Activated CD8-positive, alpha-beta T cell treated with anti-CD3 and anti-CD28 coated beads for 36 hours (primary cell): ENCODE data around the gene LYRM4. TPM values are rescaled to one million over a fixed set of nuclear protein-coding genes. Genes with fewer than 3 reads are reported as not detected.

ENCODE experiments used
- ATAC-seq: fragments of 200-7000 bp; cut with Tn5 transposase; one replicate; pipeline ENCODE4 v1.10.0; 2021; ENCODE audit warnings: mild to moderate bottlenecking, moderate library complexity
- CTCF ChIA-PET: fragments of 350-600 bp; sonication (Branson Sonifier 250); formaldehyde crosslinking; loops from one replicate; lab custom pipeline; 2021; ENCODE audit warnings: antibody characterized with exemption; lab: Charles Lee
- POLR2A ChIA-PET: fragments of 350-600 bp; sonication (Branson Sonifier 250); formaldehyde crosslinking; loops from one replicate; lab custom pipeline; 2021; ENCODE audit warnings: antibody characterized with exemption; lab: Charles Lee
- DNase-seq: peaks from one replicate; pipeline ENCODE4 v3.0.0-alpha.2; 2020
- H3K27ac Mint-ChIP-seq: one replicate; pipeline ENCODE4 v1.8.0; 2021; ENCODE audit warnings: mild to moderate bottlenecking, mixed read lengths
- H3K27me3 Mint-ChIP-seq: one replicate; pipeline ENCODE4 v1.8.0; 2021; ENCODE audit warnings: mixed read lengths
- H3K36me3 Mint-ChIP-seq: one replicate; pipeline ENCODE4 v1.8.0; 2021; ENCODE audit warnings: low read depth, mixed read lengths
- H3K4me1 Mint-ChIP-seq: one replicate; pipeline ENCODE4 v1.8.0; 2021; ENCODE audit warnings: low read depth, mixed read lengths
- H3K4me3 Mint-ChIP-seq: one replicate; pipeline ENCODE4 v1.8.0; 2021; ENCODE audit warnings: mild to moderate bottlenecking, moderate library complexity, mixed read lengths
- H3K9me3 Mint-ChIP-seq: one replicate; pipeline ENCODE4 v1.8.0; 2021; ENCODE audit warnings: mixed read lengths
- intact Hi-C: fragments of 100-400 bp; cut with micrococcal nuclease; formaldehyde crosslinking; loops from one replicate; pipeline ENCODE4 v1.10.0; 2022
- total RNA-seq, 2 experiments: library from RNA; stranded (reverse); gene quantifications; one replicate each; pipeline ENCODE4 v1.2.3, GENCODE V29; 2021
- TF ChIP-seq, protein P1 (sequence below): fragments of 200-600 bp; IDR thresholded peaks from one replicate; pipeline ENCODE4 v1.8.0; 2022; ENCODE audit warnings: antibody characterized with exemption, mild to moderate bottlenecking

Gene LYRM4
- total RNA-seq, 2 experiments from 2014 or later, result 43.5 to 50.6 TPM

DNA sequence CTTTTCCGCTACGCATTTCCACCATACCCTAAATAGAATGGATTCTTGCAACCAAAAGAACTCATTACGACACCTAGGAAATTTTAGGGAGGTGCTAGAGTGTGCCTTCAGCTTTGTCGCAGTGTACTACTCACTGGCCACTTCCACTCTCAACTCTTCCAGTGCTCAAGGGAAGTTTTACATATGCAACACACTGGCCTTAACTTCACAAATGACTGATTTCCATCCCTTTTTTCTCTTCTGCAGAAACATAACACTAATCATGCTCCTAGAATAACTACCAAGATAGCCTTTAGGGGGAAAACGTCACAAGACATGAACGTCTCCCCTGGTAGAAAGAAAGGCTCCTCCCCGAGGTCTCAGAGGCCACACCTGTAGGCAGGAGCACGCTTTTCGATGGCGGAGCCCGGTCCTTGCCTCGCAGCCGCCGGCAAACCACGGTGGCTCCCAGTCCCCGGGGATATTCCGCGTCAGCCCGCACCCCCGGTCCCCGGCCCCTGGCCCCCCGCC, 584 bp downstream of the LYRM4 start:
- Mint-ChIP-seq H3K9me3 (no peaks in the 10 kb centered on the region), H3K4me3 (peak overlapping the region; percentile 87), H3K4me1 (peaks cover 36% of the 10 kb centered on the region), H3K36me3 (peaks cover 11% of the 10 kb centered on the region), H3K27me3 (no peaks in the 10 kb centered on the region), H3K27ac (peak overlapping the region; percentile 100)
- TF ChIP-seq, protein P1, sequence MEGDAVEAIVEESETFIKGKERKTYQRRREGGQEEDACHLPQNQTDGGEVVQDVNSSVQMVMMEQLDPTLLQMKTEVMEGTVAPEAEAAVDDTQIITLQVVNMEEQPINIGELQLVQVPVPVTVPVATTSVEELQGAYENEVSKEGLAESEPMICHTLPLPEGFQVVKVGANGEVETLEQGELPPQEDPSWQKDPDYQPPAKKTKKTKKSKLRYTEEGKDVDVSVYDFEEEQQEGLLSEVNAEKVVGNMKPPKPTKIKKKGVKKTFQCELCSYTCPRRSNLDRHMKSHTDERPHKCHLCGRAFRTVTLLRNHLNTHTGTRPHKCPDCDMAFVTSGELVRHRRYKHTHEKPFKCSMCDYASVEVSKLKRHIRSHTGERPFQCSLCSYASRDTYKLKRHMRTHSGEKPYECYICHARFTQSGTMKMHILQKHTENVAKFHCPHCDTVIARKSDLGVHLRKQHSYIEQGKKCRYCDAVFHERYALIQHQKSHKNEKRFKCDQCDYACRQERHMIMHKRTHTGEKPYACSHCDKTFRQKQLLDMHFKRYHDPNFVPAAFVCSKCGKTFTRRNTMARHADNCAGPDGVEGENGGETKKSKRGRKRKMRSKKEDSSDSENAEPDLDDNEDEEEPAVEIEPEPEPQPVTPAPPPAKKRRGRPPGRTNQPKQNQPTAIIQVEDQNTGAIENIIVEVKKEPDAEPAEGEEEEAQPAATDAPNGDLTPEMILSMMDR, result no peak
- POLR2A ChIA-PET, result interaction anchor here (0.6 to 2.7 kb wide), 3 partner anchors 18 to 42 kb away, joined by 3 to 41 read pairs (median 11); no protein-coding TSS in a partner anchor
- ATAC-seq (peak; percentile 74), DNase-seq (peak; percentile 81)
- CTCF ChIA-PET, result interaction anchor here (0.8 to 1.7 kb wide), 5 partner anchors 41 to 116 kb away, joined by 3 to 8 read pairs (median 3); no protein-coding TSS in a partner anchor
- intact Hi-C loops, result no loop called here

DNA sequence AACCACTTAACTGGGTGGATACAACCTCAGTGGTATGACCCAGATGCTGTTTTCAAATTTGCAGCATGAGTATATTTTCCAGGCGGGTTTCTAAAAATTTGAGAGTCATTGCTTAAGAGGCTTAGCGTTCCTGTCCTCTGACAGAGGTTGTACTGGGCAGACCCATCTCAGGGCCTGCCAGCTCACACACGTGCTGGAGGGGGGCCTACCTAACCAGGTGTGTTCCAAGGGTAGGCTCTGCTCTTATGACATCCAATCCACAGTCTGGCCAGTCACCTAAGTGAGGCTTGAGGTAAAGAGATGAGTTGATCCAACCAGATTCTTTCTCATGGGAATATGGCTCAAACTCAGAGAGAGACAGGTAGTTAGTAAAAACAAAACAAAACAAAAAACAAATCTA, 1.3 kb downstream of the LYRM4 start:
- no peak for DNase-seq
- intact Hi-C loops, result no loop called here
- no peak for ATAC-seq
- H3K4me3 Mint-ChIP-seq, result peak overlapping the region; percentile 87
- CTCF ChIA-PET, result interaction anchor here (0.8 to 1.1 kb wide), 2 partner anchors 43 to 115 kb away, joined by 3 to 5 read pairs; no protein-coding TSS in a partner anchor
- TF ChIP-seq, protein P1, result no peak
- POLR2A ChIA-PET, result interaction anchor here (2.7 kb wide), 1 partner anchor 19 kb away, joined by 41 read pairs; no protein-coding TSS in a partner anchor
- peaks cover 33% of the 10 kb centered on the region for H3K4me1 Mint-ChIP-seq
- no peaks in the 10 kb centered on the region for H3K27me3 Mint-ChIP-seq
- no peaks in the 10 kb centered on the region for H3K9me3 Mint-ChIP-seq
- H3K36me3 Mint-ChIP-seq, result peaks cover 15% of the 10 kb centered on the region
- peak overlapping the region; percentile 100 for H3K27ac Mint-ChIP-seq

DNA sequence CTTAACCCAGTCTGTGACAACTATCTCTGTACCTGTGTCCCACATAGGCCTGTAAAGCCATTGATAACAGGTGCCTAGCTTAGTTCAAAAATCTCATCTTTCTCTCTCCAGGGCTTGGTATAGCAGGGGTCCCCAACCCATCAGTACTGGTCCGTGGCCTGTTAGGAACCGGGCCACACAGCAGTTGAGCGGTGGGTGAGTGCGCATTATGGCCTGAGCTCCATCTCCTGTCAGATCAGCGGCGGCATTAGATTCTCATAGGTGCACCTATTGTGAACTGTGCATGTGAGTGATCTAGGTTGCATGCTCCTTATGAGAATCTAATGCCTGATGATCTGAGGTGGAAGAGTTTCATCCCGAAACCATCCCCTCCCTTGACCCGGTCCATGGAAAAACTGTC, 3.4 kb downstream of the LYRM4 start:
- CTCF ChIA-PET, result interaction anchor here (1.4 to 1.6 kb wide), 2 partner anchors 113 to 114 kb away, joined by 3 to 6 read pairs; no protein-coding TSS in a partner anchor
- TF ChIP-seq, protein P1, result no peak

DNA sequence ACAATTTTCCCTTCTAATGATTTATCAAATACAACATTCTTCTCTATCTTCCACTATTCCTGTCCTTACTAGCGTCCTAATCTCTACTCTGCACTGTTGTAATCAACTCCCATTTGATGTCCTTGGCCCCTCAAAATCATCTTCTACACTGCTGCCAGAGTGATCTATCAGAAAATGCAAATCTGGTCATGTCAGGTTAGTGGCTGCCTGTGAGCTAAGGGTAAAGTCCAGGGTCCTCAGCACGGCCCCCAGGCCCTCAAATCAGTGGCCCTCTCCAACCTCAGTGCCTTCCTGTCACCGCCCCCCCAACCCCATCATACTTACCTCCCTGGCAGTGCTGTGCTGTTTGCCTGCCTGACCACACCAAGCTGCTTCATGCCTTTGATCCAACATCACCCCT, 3.8 kb downstream of the LYRM4 start:
- intact Hi-C loops, result no loop called here
- H3K9me3 Mint-ChIP-seq, result no peaks in the 10 kb centered on the region
- peaks cover 31% of the 10 kb centered on the region for H3K36me3 Mint-ChIP-seq
- ATAC-seq, result no peak
- CTCF ChIA-PET, result interaction anchor here (1.4 kb wide), 1 partner anchor 113 kb away, joined by 3 read pairs; no protein-coding TSS in a partner anchor
- DNase-seq, result no peak
- POLR2A ChIA-PET, result interaction anchor here (0.6 to 1.8 kb wide), 2 partner anchors 10 to 699 kb away, joined by 3 to 6 read pairs; no protein-coding TSS in a partner anchor
- H3K27me3 Mint-ChIP-seq, result no peaks in the 10 kb centered on the region
- TF ChIP-seq, protein P1, result no peak
- no peak overlapping the region for H3K27ac Mint-ChIP-seq
- H3K4me1 Mint-ChIP-seq, result peaks cover 23% of the 10 kb centered on the region
- H3K4me3 Mint-ChIP-seq, result no peak overlapping the region

More for the DNA sequence above, 3.4 kb downstream of the LYRM4 start:
- H3K4me1 Mint-ChIP-seq, result peaks cover 23% of the 10 kb centered on the region
- POLR2A ChIA-PET, result interaction anchor here (1.0 to 1.8 kb wide), 2 partner anchors 10 to 27 kb away, joined by 3 to 6 read pairs; no protein-coding TSS in a partner anchor
- H3K4me3 Mint-ChIP-seq, result no peak overlapping the region
- no peaks in the 10 kb centered on the region for H3K27me3 Mint-ChIP-seq
- no peaks in the 10 kb centered on the region for H3K9me3 Mint-ChIP-seq
- DNase-seq, result no peak
- intact Hi-C loops, result no loop called here
- no peak for ATAC-seq
- H3K27ac Mint-ChIP-seq, result no peak overlapping the region
- H3K36me3 Mint-ChIP-seq, result peaks cover 26% of the 10 kb centered on the region

DNA sequence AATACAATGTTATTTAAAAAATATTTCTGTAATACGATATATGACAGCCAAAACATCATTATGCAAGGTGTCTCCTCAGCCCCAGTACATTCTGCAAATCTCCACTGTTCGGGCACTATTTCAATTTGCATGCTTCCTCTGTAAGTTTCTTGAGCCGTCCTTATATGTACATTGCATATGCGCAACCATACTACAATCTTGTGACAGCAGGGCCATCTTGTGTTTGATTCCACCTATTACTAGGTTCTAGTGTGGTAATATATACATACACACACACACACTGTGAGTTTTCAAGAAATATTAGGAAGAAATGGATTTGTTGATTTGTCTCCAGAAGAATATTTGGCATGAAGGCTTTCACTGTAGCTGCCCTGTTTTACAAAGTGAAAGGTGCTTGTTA, 9.8 kb downstream of the LYRM4 start:
- Mint-ChIP-seq H3K4me3 (no peak overlapping the region), H3K9me3 (no peaks in the 10 kb centered on the region), H3K27me3 (no peaks in the 10 kb centered on the region), H3K4me1 (peaks cover 10% of the 10 kb centered on the region), H3K36me3 (peaks cover 34% of the 10 kb centered on the region), H3K27ac (no peak overlapping the region)
- POLR2A ChIA-PET, result no interaction called here
- DNase-seq (no peak), ATAC-seq (no peak)
- TF ChIP-seq, protein P1, result no peak
- CTCF ChIA-PET, result no interaction called here
- intact Hi-C loops, result no loop called here
